ENCODE measurements around the gene CENPE.

CENPE gene

GRCh38 chr4:103097112-103097511 lies 101.0 kb downstream of the CENPE start:
- no peak for DNase-seq (ENCODE audit: extremely low read depth, low read depth)
- no peak for TF ChIP-seq CTCF (IDR thresholded peaks at IDR 0.05; ENCODE audit: low read depth, low read length, missing control alignments)
- no peak overlapping the region for H3K4me3 ChIP-seq (replicated peaks; ENCODE audit: low read depth, low read length)

- TF ChIP-seq CTCF (IDR thresholded peaks at IDR 0.05; ENCODE audit: low read depth, low read length, missing control alignments): no peak
- no peak overlapping the region for H3K4me3 ChIP-seq (replicated peaks; ENCODE audit: low read depth, low read length)
- DNase-seq (ENCODE audit: extremely low read depth, low read depth): no peak
These were observed 103.1 kb downstream of the CENPE start for GRCh38 chr4:103095080-103095479.

- H3K4me3 ChIP-seq (replicated peaks; ENCODE audit: low read depth, low read length): no peak overlapping the region
These were observed 105.9 kb downstream of the CENPE start for GRCh38 chr4:103092245-103092644.

GRCh38 chr4:103091601-103092223 lies 106.4 kb downstream of the CENPE start:
- H3K4me3 ChIP-seq (replicated peaks; ENCODE audit: low read depth, low read length): no peak overlapping the region
- DNase-seq (ENCODE audit: extremely low read depth, low read depth): no peak
- TF ChIP-seq CTCF (IDR thresholded peaks at IDR 0.05; ENCODE audit: low read depth, low read length, missing control alignments): peak; percentile 52

More at GRCh38 chr4:103092245-103092644, 105.9 kb downstream of the CENPE start:
- no peak for DNase-seq (ENCODE audit: extremely low read depth, low read depth)
- no peak for TF ChIP-seq CTCF (IDR thresholded peaks at IDR 0.05; ENCODE audit: low read depth, low read length, missing control alignments)

GRCh38 chr4:103089481-103089880 lies 108.7 kb downstream of the CENPE start:
- no peak for DNase-seq (ENCODE audit: extremely low read depth, low read depth)
- H3K4me3 ChIP-seq (replicated peaks; ENCODE audit: low read depth, low read length): no peak overlapping the region
- TF ChIP-seq CTCF (IDR thresholded peaks at IDR 0.05; ENCODE audit: low read depth, low read length, missing control alignments): no peak

GRCh38 chr4:103086551-103086950 lies 111.6 kb downstream of the CENPE start:
- DNase-seq (ENCODE audit: extremely low read depth, low read depth): no peak
- no peak overlapping the region for H3K4me3 ChIP-seq (replicated peaks; ENCODE audit: low read depth, low read length)
- TF ChIP-seq CTCF (IDR thresholded peaks at IDR 0.05; ENCODE audit: low read depth, low read length, missing control alignments): no peak
